GM13976 (cell line): ENCODE data around the gene ACACB.

Source experiments
- DNase-seq: peaks from one replicate; pipeline ENCODE4 v3.0.0; 2012; ENCODE audit warnings: low spot score
- CTCF ChIP-seq: IDR thresholded peaks from 2 replicates; pipeline ENCODE4 v1.5.1; 2012; ENCODE audit warnings: borderline replicate concordance, mild to moderate bottlenecking; ENCODE audit not compliant: insufficient read depth; ENCODE audit errors: extremely low read depth, missing control alignments, control extremely low read depth
- in situ Hi-C: fragments of 300-500 bp; cut with MboI; formaldehyde crosslinking; loops from one replicate; pipeline ENCODE4 v1.12.0; 2022; ENCODE audit warnings: low sequenced_read_pairs, mixed read lengths, inconsistent platforms; ENCODE audit not compliant: unreplicated experiment

Gene ACACB

GRCh38 chr12:109264095-109264942 lies 147.9 kb downstream of the ACACB start:
- TF ChIP-seq CTCF = peak; percentile 70
- in situ Hi-C loops = loop anchor here (10.0 kb wide), 1 partner anchor 130 kb away; no protein-coding TSS in a partner anchor
- peak; percentile 87 for DNase-seq

GRCh38 chr12:109264943-109265650 lies 148.7 kb downstream of the ACACB start:
- no peak for DNase-seq
- in situ Hi-C loops = loop anchor here (10.0 kb wide), 1 partner anchor 130 kb away; no protein-coding TSS in a partner anchor
- TF ChIP-seq CTCF = no peak

- in situ Hi-C loops = loop anchor here (10.0 kb wide), 1 partner anchor 129 kb away; no protein-coding TSS in a partner anchor
- DNase-seq = no peak
- TF ChIP-seq CTCF = no peak
Observed at GRCh38 chr12:109266106-109266879, 149.9 kb downstream of the ACACB start.

GRCh38 chr12:109267361-109267760 lies 151.0 kb downstream of the ACACB start:
- in situ Hi-C loops = loop anchor here (10.0 kb wide), 1 partner anchor 127 kb away; no protein-coding TSS in a partner anchor
- DNase-seq = no peak
- TF ChIP-seq CTCF = no peak

GRCh38 chr12:109268896-109269295 lies 152.5 kb downstream of the ACACB start:
- in situ Hi-C loops = loop anchor here (10.0 kb wide), 1 partner anchor 126 kb away; no protein-coding TSS in a partner anchor
- TF ChIP-seq CTCF = no peak

GRCh38 chr12:109269428-109269827 lies 153.0 kb downstream of the ACACB start:
- DNase-seq = no peak
- in situ Hi-C loops = loop anchor here (10.0 kb wide), 1 partner anchor 125 kb away; no protein-coding TSS in a partner anchor
- no peak for TF ChIP-seq CTCF

More at GRCh38 chr12:109268896-109269295, 152.5 kb downstream of the ACACB start:
- no peak for DNase-seq
